Upper lobe of right lung (tissue), 1 donor: ENCODE data around the gene ITGA8. TPM values are rescaled to one million over a fixed set of nuclear protein-coding genes. Genes with fewer than 3 reads are reported as not detected.

Source experiments
- ATAC-seq: fragments of 200-7000 bp; cut with Tn5 transposase; one replicate; pipeline ENCODE4 v1.9.1; 2020; ENCODE audit warnings: mild to moderate bottlenecking, moderate library complexity
- DNase-seq: peaks from one replicate; pipeline ENCODE4 v3.0.0-alpha.2; 2020
- H3K27ac ChIP-seq: fragments of 200-600 bp; one replicate; pipeline ENCODE4 v1.8.0; 2022
- H3K27me3 ChIP-seq: fragments of 200-600 bp; one replicate; pipeline ENCODE4 v1.8.0; 2022; ENCODE audit warnings: mild to moderate bottlenecking
- H3K36me3 ChIP-seq: fragments of 200-600 bp; one replicate; pipeline ENCODE4 v1.8.0; 2022
- H3K4me1 ChIP-seq: fragments of 200-600 bp; one replicate; pipeline ENCODE4 v1.8.0; 2022
- H3K4me3 ChIP-seq: fragments of 200-600 bp; one replicate; pipeline ENCODE4 v1.8.0; 2022; ENCODE audit warnings: mild to moderate bottlenecking
- H3K9me3 ChIP-seq: fragments of 200-600 bp; one replicate; pipeline ENCODE4 v1.8.0; 2022
- intact Hi-C: fragments of 100-400 bp; cut with DNase I; formaldehyde crosslinking; loops from one replicate; pipeline ENCODE4 v1.11.0; 2022
- total RNA-seq: library from RNA; stranded (reverse); fragmentation: NEBNext Ultra II Directional; extraction: Animal tissue kit (Norgen Biotek cat#: 25700); gene quantifications from one replicate; pipeline ENCODE4 v1.2.1, GENCODE V29; 2021
- TF ChIP-seq, protein P1 (sequence below): fragments of 200-600 bp; IDR thresholded peaks from one replicate; pipeline ENCODE4 v1.8.0; 2022; ENCODE audit warnings: antibody characterized with exemption
- donor health status: DM: no; HTN: yes; CAD: no; lungs with severe emphysema.

ITGA8 gene
- total RNA-seq, 1 donor from 2014 or later = 33.9 TPM

DNA sequence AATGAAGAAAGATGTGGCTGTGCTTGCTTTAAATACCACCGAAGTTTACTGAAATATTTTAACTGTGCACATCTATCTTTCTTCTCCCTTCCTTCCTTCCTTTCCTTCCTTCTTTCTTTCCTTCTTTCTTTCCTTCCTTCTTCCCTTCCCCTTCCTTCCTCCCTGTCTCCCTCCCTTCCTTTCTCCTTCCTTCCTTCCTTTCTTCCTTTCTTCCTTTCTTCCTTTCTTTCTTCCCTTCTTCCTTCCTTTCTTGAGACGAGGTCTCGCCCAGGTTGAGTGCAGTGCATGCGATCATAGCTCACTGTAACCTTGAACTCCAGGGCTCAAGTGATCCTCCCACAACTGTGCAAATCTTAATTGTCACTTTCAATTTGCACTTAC is 190.9 kb downstream of the ITGA8 start:
- H3K27me3 ChIP-seq = no peaks in the 10 kb centered on the region
- no peaks in the 10 kb centered on the region for H3K9me3 ChIP-seq
- H3K36me3 ChIP-seq = no peaks in the 10 kb centered on the region
- no peaks in the 10 kb centered on the region for H3K4me1 ChIP-seq
- DNase-seq (no peak), ATAC-seq (no peak)
- H3K27ac ChIP-seq = no peak overlapping the region
- intact Hi-C loops = no loop called here
- no peak overlapping the region for H3K4me3 ChIP-seq
- TF ChIP-seq, protein P1, sequence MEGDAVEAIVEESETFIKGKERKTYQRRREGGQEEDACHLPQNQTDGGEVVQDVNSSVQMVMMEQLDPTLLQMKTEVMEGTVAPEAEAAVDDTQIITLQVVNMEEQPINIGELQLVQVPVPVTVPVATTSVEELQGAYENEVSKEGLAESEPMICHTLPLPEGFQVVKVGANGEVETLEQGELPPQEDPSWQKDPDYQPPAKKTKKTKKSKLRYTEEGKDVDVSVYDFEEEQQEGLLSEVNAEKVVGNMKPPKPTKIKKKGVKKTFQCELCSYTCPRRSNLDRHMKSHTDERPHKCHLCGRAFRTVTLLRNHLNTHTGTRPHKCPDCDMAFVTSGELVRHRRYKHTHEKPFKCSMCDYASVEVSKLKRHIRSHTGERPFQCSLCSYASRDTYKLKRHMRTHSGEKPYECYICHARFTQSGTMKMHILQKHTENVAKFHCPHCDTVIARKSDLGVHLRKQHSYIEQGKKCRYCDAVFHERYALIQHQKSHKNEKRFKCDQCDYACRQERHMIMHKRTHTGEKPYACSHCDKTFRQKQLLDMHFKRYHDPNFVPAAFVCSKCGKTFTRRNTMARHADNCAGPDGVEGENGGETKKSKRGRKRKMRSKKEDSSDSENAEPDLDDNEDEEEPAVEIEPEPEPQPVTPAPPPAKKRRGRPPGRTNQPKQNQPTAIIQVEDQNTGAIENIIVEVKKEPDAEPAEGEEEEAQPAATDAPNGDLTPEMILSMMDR = no peak

DNA sequence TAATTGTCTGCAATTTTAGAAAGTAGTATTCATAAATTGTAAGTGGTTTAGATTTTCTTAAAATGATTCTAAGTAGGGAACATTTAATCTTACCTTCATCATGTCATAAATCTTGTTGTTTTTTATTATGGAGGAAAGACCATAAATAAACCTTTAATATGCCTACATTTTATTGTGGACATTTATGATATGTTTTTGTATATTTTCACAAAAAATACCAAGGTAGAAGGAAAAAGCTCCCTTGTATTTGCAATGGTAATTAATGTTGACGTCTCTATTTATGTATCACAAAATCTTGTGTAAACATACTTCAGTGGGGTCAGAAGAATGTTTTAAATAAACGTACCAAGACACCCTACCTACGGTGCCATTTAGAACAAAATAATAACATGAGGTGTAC is 193.0 kb downstream of the ITGA8 start:
- no peaks in the 10 kb centered on the region for H3K9me3 ChIP-seq
- no peak overlapping the region for H3K27ac ChIP-seq
- H3K27me3 ChIP-seq = no peaks in the 10 kb centered on the region
- no peaks in the 10 kb centered on the region for H3K4me1 ChIP-seq
- no peaks in the 10 kb centered on the region for H3K36me3 ChIP-seq
- ATAC-seq (no peak), DNase-seq (no peak)
- H3K4me3 ChIP-seq = no peak overlapping the region
- TF ChIP-seq, protein P1 = no peak
- intact Hi-C loops = no loop called here

DNA sequence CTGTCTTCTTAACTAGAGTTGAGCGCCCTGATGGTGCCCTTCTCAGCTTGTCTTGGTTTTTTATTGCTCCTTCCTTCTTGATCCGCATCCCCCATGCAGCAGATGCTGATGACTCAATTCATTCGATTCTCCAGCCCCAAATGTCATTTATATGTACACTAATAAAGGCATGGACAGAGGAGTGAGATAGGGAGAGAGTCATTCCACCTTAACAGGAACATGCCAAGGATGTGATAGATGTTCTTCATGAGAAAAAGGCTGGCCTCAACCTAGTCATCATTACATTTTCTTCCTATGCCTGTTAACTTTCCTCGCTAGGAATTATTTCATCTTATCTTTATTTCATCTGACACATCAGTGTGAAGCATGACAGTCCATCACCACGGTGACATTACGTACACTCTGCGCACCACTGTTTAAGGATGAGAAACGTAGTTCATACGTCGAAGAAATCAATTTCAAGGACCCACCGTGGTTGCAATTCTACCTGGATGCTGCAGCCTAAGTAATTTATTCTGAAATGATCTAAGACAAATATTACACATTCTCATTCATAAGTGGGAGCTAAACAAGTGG is 198.3 kb downstream of the ITGA8 start:
- Histone ChIP-seq H3K27me3 (no peaks in the 10 kb centered on the region), H3K27ac (no peak overlapping the region), H3K4me3 (no peak overlapping the region), H3K4me1 (no peaks in the 10 kb centered on the region), H3K9me3 (no peaks in the 10 kb centered on the region), H3K36me3 (no peaks in the 10 kb centered on the region)
- ATAC-seq (no peak), DNase-seq (no peak)
- TF ChIP-seq, protein P1 = no peak
- intact Hi-C loops = no loop called here

DNA sequence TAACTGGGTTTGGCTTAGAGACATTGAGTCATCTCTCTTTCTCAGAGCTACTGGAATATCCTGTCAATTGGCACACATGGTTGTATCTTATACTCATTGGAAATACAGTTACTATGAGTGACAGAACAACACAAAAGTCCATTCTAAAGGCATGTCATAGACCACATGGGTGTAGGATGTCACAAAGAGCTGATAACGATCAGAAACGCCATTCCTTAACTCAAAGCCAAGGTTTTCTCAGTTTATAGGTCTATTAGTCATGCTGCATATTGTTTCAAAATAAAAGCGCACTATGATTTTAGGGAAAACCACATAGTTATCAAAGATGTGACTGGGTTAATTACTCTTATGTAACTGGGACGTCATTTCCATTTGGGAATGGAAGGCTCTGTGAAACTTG is 201.5 kb downstream of the ITGA8 start:
- ATAC-seq (no peak), DNase-seq (no peak)
- H3K4me3 ChIP-seq = no peak overlapping the region
- intact Hi-C loops = no loop called here
- H3K27ac ChIP-seq = no peak overlapping the region
- H3K27me3 ChIP-seq = no peaks in the 10 kb centered on the region
- no peaks in the 10 kb centered on the region for H3K4me1 ChIP-seq
- H3K36me3 ChIP-seq = no peaks in the 10 kb centered on the region
- TF ChIP-seq, protein P1 = no peak
- H3K9me3 ChIP-seq = no peaks in the 10 kb centered on the region

DNA sequence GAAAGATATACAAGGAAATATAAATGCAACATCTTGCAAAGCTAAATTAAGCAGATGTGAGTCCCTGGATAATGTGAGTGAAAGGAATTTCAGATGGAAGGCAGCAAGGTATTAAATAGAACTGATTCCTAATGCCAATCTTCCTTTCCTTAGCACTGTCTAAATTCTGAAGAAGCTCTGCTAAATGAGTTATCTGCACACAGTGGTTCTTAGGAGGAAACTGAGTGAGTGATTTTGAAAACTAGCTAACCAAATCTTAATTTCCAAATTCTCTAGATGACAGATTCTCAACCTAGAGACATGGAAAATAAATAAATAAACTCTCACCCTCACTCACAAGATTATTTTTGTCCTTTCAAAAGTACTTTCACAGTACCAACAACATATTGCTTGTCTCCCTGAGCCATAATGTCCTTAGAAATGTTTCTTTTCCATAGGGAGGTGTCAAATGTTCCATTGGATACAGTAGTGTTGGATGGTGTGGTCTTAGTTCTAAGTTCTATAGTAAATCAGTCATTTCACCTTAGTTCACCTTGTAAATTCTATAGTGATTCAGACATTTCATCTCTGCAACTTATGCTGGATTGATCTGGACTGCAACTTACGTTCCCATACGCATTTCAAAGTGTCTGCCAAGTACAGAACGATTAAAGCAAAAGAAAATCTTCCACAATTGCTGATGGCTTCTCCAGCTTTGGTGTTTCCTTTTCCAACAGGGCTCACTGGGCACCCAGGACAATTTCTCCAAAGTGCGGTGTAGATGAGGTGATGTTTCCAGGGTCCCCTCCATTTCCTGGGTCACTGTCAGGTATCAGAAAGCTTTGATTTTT is 203.3 kb downstream of the ITGA8 start:
- no peak for DNase-seq
- intact Hi-C loops = no loop called here
- TF ChIP-seq, protein P1 = no peak
- ATAC-seq = no peak
- no peak overlapping the region for H3K4me3 ChIP-seq
- H3K4me1 ChIP-seq = no peaks in the 10 kb centered on the region
- no peaks in the 10 kb centered on the region for H3K27me3 ChIP-seq
- no peaks in the 10 kb centered on the region for H3K36me3 ChIP-seq
- no peak overlapping the region for H3K27ac ChIP-seq
- H3K9me3 ChIP-seq = no peaks in the 10 kb centered on the region
